Activated gamma-delta T cell treated with Interleukin-2 at 50 U/mL for 16 hours (primary cell): ENCODE results near the gene PLA2G4B.

Experiments
- DNase-seq: peaks from one replicate; pipeline ENCODE4 v3.0.0-alpha.2; 2020

The PLA2G4B gene

DNA sequence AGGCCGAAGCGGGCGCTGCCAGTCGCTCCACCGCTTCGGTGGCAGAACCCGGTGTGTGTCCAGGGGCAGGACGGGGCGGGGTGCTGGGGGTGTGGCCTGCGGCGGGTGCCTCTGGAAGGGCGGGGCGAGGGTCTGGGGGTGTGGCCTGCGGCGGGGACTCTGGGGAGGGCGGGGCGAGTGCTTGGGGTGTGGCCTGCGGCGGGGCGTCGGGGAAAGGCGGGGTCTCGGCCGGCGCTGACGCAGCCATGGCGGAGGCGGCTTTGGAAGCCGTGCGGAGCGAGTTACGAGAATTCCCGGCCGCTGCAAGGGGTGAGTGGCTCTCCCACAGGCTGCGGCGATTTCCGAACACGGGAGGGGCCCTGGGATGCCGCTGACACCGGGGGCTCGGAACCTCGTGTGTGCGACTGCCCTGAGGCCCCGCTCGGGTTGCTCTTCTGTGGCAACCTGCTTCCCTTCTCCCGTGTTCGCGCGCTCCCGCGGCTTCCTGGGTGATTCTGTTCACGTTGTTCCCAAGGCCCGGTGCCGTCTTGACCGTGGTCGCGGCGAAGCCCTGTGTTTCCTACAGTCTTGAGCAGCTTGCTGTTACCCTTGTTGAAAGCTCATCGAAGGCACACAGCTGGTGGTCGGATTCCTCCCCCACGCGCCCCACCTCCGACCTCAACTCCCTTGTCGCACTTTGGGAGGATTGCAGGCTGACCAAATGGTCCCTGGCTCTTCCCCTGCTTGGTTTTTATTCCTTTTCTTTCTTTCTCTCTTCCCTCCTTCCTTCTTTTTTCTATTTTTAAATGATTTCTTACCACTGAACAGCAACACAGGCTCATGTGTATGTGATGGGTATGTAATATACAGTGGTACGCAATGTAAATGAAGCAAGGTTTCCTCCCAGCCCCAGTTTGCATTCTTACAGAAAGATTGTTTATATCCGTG is 10.5 kb upstream of the PLA2G4B start, which contains the start of gene JMJD7:
TSS of gene JMJD7 (plus strand) at position 213 of the 927 bp plus-strand sequence. CDS start at position 246, 33 bp downstream.
- peak; percentile 97 for DNase-seq

DNA sequence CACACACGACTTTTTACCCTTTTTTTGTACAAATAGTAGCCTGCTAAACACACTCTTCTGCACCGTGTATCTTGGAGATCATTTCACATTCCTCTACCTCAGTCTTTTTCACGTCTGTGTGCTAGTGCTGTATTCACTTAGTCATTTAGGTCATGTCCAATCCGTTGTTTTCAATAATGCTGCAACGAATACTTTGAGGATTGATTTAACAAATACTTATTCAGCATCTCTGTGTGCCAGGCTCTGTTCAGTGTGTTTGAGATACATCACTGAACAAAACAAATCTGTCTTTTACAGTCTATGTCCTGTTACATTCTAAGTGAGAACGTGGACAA is 9.9 kb upstream of the PLA2G4B start:
- DNase-seq: no peak

DNA sequence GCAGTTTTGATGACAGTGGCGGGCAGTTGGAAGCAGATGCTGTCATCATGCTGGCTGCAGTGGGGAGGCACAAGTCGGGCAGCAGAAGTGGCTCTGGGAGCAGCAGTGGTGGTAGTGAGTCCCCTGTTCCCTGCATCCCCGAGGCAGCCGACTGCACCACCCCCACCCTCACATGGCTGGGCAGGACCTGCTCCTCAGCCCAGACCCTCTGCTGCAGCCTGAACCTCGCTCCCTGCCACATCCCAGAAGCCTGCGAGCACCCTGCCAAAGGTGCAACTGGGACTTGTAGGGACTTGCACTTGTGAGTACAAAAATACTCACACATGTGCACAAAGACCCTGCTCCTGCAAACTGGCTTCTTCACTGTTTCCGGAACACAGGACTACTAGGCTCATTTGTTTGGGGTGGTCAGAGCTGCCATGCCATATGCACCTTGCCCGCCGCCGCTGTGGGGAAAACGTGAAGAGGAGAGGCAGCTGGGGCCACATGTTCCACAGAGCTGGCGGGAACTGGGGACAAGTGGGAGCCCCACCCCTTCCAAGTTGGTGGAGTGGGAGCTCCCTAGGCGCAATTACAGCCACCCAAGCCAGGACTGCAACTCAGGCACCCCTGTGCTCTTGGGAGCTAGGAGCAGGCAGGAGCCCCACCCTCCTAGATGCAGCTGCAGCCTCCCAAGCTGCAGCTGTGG is 8.5 kb upstream of the PLA2G4B start:
- DNase-seq: no peak

DNA sequence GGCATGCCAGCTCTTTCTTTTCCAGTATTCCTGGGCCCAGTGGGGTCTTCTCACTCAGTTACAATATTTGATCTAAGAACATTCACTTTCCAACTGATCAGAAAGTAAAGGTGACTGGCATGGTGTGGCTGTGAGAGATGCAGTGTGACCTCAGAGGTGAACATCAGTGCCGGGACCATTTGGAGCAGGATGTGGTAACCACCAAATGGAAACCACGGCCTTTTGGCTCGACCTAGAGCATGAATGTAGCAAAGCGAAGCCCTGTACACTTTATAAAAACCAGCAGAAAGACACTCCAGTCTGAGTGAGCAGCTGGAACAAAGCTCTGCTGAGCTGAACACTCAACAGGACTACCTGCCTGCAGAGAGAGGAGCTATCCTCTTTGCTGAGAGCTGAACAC is 7.4 kb upstream of the PLA2G4B start:
- DNase-seq: peak; percentile 50

DNA sequence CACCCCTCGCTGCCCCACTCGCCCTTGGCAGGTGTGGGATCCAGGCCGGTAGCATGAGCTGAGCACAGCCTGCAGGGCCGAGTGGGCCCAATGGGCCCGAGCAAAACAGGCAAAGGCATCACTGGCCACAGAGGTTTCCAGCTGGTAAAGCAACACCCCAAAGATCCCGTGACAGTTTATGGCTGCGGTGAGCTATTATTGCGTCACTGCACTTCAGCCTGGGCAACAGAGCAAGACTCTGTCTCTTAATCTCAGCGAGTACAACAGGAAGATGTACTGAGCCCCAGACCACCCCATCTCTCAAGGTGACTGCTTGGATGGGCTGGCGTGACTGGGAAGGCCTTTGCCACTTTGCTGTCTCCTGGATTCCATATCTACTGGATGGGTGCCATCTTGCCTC is 6.4 kb upstream of the PLA2G4B start:
- DNase-seq: no peak

DNA sequence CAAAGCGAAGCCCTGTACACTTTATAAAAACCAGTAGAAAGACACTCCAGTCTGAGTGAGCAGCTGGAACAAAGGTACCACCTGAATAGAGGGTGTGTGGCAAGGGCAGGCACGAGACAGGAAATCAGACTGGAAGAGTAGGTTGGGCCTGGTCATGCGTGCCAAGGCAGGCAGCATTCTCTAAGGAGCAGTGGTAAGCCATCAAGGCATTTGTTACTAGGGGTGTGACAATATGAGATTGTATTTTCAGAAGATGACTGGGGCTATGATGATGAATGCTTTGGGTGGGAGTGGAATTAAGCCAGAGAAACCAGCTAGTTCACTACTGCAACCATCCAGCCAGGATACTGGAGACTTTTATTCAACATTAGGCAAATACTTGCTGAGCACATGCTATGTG is 5.8 kb upstream of the PLA2G4B start:
- DNase-seq: no peak

DNA sequence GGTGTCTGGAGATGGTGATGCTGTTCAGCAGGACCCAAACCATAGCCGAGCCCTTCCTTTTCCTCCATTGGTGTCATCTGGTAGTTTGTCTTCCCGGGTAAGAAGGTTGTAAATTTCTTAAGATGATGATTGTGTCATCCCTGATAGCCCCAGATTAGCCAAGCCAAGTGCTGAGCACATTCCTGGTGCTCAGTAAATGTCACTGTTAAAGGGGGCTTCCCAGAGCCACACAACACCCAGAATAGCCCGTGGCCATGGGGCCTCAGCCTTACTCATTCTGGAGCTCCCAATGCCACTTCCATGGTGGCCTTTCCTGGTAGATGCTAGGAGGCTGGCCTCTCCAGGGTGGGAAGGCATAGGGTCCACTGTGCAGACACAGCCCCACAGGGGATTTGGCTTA is 4.6 kb upstream of the PLA2G4B start:
- DNase-seq: no peak

DNA sequence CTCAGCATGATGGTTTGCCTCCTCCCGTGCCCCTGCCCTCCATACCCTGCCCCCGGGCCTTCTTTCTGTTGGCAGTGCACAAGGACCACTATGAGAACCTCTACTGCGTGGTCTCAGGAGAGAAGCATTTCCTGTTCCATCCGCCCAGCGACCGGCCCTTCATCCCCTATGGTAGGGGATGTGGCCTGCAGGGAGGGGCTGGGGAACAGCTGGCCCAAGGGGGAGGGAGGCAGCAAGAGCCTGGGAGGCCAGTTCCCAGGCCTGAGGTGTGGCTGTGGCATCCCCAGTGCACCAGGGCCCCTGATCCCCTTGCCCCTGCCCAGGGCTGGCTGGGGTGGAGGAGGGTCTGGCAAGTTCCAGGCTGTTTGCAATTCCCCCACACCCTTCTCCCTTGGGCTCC is 2.6 kb upstream of the PLA2G4B start:
- no peak for DNase-seq

DNA sequence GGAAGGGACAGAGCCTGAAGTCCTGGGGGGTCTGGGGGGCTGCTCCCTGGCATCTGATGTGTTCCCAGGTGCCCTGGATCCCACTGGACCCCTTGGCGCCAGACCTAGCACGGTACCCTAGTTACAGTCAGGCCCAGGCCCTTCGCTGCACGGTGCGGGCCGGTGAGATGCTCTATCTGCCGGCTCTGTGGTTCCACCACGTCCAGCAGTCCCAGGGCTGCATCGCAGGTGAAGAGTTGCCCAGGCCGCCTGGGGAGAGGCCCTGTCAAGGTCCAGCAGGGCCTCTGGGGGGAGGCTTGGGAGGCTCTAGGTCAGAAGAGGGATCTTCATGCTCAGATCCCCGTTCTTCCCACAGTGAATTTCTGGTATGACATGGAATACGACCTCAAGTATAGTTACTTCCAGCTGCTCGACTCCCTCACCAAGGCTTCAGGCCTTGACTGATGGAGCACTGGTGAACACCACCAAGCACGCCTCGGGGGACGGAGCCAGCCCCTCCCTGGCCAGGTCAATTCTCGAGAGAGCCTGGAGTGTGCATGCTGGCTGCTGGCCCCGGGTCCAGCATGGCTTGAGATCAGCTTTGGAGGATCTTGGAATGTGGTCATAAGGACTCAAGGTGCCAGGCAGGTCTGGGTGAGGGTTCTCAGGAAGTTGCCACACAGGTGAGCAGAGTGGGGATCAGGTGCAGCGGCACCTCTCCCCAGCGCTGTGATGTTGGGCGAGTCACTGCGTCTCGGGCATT is 1.8 kb upstream of the PLA2G4B start:
- no peak for DNase-seq

DNA sequence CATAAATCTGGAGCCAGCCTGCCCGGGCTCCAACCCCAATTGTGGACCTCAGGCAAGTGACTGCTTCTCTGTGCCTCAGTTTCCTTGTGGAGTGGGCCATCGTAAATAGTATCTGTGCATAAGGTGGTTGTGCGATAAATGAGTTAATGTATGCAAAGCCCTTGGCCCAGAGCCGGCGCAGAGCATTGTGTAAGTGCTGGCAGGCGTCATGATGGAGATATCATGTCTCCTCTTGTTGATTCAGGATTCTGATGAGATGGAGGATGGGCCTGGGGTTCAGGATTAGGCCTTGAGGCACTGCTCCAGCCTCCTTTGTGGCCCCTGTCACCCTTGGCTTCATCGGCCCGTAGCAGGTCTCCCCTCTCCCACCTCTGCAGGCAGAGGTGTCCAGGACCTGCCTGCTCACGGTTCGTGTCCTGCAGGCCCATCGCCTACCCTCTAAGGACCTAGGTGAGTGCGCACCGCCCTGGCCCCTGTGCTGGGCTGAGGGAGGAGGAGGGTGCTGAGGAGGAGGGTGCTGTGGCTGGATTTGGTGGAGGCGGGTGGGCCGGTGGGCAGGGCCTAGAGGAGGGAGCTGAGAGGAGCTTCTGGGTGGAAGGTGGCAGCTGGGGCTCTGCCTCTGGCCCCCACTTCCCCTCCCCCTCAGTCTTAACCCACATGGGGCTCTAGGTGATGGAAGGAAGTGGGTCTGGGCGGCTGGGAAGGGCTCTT is 1.3 kb downstream of the PLA2G4B start:
- DNase-seq: no peak

DNA sequence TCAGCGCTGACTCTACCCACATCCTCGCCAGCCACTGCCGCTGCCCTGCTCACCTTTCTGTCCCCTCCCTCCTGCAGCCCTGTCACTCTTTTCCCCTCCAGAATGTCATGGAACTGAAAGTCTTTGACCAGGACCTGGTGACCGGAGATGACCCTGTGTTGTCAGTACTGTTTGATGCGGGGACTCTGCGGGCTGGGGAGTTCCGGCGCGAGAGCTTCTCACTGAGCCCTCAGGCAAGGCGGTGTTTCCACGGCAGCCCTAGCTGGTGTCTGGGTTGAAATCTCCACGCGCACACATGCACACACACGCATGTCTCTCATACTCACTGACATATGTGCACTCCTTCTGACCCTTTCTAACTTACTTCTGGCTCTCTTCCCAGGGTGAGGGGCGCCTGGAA is 2.0 kb downstream of the PLA2G4B start:
- DNase-seq: no peak

DNA sequence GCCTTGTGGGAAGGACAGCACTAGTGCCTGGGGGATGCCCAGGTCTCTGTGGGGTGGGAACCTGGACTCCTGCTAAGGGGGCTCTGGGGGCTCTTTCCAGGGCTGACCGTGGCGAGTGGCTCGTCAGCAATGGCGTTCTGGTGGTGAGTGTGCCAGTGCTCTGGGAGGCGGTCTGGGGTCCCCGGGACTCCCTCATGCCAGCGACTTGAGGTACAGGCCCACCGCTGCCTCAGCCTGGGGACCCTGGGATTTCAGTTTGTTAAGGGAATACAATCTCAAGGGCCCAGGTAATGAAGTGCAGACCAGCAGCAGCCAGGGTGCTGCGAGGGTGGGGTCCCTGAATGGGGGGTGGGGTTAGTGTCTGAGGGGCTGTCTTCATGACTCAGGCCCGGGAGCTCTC is 2.5 kb downstream of the PLA2G4B start:
- no peak for DNase-seq

DNA sequence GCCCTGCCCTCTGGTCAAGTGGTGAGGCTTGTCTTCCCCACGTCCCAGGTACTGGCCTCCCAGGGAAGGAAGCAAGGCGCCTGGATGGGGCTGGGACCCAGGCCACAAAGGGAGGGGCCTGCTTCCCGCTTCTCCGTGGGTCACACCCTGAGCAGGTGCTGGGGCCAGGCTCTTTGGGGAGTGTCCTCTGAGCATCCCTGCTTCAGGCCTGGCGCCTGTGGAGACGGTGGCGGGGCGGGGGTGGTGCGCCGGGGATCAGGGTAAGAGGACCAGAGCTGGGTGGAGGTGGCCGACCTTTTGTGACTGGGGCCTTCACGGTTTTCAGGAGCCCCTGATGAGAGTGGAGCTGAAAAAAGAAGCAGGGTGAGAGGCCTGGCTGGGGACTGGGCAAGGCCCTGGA is 3.6 kb downstream of the PLA2G4B start:
- no peak for DNase-seq

DNA sequence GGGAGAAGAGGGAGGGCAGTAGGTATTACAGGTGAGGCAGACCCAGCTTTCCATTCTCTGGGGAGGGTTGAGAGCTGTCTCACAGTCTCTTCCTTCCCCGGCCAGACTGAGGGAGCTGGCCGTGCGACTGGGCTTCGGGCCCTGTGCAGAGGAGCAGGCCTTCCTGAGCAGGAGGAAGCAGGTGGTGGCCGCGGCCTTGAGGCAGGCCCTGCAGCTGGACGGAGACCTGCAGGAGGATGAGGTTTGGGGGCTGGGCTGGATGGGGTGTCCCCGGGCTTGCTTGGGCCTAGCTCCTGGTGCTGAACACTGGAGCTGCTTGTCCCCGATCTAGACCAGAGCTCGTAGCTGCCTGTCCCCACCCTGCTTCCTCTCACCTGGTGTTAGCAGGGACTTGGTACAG is 4.9 kb downstream of the PLA2G4B start:
- no peak for DNase-seq

DNA sequence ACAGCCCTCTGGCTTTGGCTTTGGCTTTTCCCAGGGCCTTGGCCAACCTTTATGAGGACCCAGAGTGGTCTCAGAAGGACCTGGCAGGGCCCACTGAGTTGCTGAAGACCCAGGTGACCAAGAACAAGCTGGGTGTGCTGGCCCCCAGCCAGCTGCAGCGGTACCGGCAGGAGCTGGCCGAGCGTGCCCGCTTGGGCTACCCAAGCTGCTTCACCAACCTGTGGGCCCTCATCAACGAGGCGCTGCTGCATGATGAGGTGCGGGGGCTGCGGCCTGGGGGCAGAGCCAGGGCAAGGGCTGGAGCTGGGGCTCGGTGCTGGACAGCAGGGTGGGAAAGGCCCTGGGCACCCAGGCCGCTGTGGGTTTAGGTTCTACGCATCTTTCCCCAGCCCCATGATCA is 6.2 kb downstream of the PLA2G4B start:
- no peak for DNase-seq

DNA sequence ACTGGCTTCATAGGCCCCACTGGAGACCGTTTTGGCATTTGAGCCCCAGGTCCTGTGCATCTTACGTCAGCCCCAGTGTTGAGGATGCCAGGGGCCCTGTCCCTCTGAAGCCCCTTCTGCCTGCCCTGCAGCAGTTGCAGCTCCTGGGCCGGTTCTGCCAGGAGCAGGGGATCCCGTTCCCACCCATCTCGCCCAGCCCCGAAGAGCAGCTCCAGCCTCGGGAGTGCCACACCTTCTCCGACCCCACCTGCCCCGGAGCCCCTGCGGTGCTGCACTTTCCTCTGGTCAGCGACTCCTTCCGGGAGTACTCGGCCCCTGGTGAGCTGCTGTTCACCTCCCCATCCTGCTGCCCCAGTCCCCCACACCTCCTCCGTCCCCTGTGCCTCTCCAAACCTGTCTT is 8.6 kb downstream of the PLA2G4B start:
- no peak for DNase-seq

DNA sequence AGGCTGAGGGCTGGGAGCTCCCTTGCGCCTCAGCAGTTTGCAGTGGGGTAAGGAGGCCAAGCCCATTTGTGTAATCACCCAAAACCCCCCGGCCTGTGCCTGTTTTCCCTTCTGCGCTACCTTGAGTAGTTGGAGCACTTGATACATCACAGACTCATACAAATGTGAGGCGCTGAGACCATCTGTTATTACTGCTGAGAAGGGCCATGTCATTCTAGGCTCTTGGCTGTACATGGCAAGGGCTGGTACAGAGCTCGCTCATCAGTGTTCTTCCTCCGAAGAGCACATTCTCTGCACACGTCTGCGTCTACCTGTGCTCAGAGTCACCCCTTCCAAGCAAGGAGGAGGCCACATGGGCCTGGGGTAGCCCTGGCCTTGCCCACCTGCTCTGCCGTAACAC is 9.3 kb downstream of the PLA2G4B start:
- no peak for DNase-seq

DNA sequence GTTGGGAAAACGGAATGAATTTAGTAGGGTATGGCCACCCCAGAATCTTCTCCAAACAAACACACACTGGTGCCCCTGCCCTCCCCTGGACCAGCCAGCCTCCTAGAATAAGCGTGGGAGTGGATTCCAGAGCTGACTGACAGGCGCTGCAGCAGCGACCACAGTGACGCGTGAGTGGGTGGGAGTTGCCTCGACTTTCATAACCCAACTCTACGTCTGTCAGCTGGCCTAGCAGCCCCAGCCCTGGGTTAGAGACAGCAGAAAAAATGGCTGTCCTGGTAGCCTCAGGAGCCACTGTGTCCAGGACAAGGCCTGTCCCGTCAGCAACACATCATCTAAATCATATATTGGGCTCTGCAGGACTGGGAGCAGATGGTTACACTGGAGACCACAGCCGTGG is 10.0 kb downstream of the PLA2G4B start:
- no peak for DNase-seq

DNA sequence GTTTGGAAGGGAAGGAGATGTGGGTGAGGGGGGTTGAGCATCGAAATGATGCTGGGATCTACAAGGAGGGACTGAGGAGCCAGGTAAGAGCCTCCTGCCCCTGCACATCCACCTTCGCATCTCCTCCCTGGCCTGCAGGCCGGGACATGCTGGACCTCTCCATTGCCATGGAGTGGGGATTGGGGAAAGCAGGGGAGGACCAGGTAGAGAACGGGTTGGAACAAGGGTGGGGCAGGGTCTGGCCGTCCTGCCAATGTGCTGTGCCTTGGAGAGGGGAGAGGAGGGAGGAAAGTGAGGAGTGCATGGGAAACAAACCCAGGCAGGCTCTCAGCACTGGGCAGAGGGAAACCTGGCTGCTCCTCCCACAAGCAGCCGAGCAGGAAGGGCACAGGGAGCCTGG is 10.6 kb downstream of the PLA2G4B start:
- DNase-seq: no peak

DNA sequence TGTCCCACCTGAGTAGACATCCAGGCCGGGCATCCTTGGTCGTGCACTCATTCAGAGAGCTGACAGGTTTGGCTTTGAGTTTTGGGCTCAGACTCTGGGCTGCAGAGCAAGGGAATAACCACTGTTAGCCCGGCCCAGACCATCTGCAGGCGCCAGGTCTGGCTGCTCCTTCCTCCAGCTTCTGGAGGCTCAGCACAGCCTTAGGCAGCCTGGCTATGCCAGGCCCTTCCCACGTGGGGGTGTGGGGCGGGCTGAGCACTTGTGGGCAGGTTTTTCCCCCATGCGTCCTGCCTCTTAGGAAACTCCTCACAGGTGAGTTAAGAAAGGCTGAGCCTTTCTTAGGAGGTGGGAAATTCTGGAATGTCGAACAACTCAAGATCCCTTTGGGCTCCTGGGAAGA is 11.2 kb downstream of the PLA2G4B start:
- DNase-seq: no peak

DNA sequence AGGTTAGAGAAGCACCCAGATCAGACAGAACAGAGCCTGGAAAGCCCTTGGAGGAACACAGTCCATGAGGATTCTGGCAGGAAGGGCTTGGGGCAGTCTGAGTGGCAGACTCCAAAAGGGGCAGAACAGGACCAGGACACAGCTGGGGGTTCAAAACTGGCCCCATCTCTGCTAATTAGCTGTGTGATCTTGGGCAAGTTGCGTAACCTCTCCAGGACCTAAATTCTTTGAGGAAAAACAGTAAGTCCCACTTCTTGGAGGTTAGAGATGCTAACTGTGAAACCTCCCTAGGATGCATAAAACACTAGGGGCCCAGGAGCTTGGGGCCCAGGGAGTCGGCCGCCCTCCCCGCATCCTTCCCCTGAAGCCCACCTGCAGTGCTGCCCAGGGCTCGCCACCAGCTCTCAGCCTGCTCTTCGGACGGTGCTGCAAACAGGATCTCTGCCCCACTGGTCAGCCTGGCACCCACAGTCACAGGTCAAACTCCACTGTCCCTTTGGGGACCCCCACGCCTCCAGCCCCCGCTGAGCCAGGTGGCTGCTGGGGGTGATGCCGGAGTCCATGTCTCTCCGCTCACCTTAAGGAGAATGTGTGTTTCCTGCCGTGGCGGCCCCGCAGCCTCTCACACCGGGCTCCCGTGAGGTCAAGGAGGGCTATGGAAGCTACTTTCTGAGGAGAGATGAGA is 12.0 kb downstream of the PLA2G4B start:
- DNase-seq: no peak

DNA sequence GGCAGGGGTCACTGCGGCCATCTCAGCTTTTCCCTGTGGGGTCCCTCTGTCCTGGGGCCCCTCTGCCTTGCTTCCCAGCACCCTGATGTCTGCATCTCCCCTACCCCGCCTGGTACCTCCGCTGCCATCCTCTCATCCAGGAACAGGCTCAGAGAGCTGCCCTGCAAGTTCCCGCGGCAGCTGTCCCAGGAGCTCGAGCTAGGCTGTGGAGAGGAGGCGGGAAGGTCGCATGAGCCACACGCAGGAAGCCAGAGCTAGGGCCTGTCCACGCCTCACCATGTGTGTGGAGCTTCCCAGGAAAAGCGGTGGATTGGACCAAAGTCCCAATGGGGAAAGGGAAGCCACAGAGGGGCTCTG is 12.5 kb downstream of the PLA2G4B start:
- DNase-seq: no peak
